Midbrain (tissue), 1 donor: Measurements from ENCODE around the gene DDO.

ENCODE experiments used
- DNase-seq: peaks from one replicate; lab custom pipeline; 2025; lab: John Stamatoyannopoulos, UW

Gene DDO

GRCh38 chr6:110342759-110343158 lies 72.6 kb downstream of the DDO start:
- no peak for DNase-seq
